PC-9 (cell line): ENCODE measurements around the gene KBTBD13. TPM values are rescaled to one million over a fixed set of nuclear protein-coding genes. Genes with fewer than 3 reads are reported as not detected.

Experiments used
- BruUV-seq: library from RNA; stranded (reverse); fragments of 400-500 nt; replicated peaks from 2 replicates; lab custom pipeline; 2021; lab: Mats Ljungman, UMichigan
- CTCF ChIA-PET: fragments of 300-600 bp; sonication (Branson Sonifier 250); formaldehyde crosslinking; loops from one replicate; lab custom pipeline; 2022; ENCODE audit warnings: antibody characterized with exemption; lab: Charles Lee
- POLR2A ChIA-PET: fragments of 300-600 bp; sonication (Branson Sonifier 250); formaldehyde crosslinking; loops from one replicate; lab custom pipeline; 2022; ENCODE audit warnings: antibody characterized with exemption; ENCODE audit not compliant: unreplicated experiment; lab: Charles Lee
- DNase-seq, 2 experiments: peaks; one replicate each; pipeline versions ENCODE4 v3.0.0 to v3.0.0-alpha.2; 2015 to 2022; ENCODE audit warnings: mixed read lengths in 1 of 2
- H2AFZ ChIP-seq: fragments of 200-600 bp; sonication (generic); 2 replicates; pipeline ENCODE4 v1.8.1; 2017; ENCODE audit warnings: antibody characterized with exemption
- H3F3A ChIP-seq: fragments of 200-600 bp; sonication (generic); 2 replicates; pipeline ENCODE4 v1.8.1; 2017; ENCODE audit warnings: antibody characterized with exemption, mild to moderate bottlenecking, low read depth; ENCODE audit not compliant: insufficient read depth
- H3K27ac ChIP-seq: fragments of 200-600 bp; sonication (generic); 2 replicates; pipeline ENCODE4 v1.6.1; 2016; ENCODE audit warnings: mixed run types
- H3K27me3 ChIP-seq: fragments of 200-600 bp; sonication (generic); 2 replicates; pipeline ENCODE4 v1.6.1; 2016; ENCODE audit warnings: low read depth, mixed run types; ENCODE audit not compliant: insufficient read depth
- H3K36me3 ChIP-seq: fragments of 200-600 bp; sonication (generic); 2 replicates; pipeline ENCODE4 v1.6.1; 2016; ENCODE audit warnings: low read depth, mixed run types
- H3K4me1 ChIP-seq: fragments of 200-600 bp; sonication (generic); replicated peaks from 2 replicates; pipeline ENCODE4 v1.6.1; 2016; ENCODE audit warnings: mixed run types; ENCODE audit not compliant: insufficient read depth
- H3K4me2 ChIP-seq: fragments of 200-600 bp; sonication (generic); 2 replicates; pipeline ENCODE4 v1.6.1; 2017; ENCODE audit warnings: mixed run types
- H3K4me3 ChIP-seq: fragments of 200-600 bp; sonication (generic); 2 replicates; pipeline ENCODE4 v1.6.1; 2016; ENCODE audit warnings: mixed run types
- H3K79me2 ChIP-seq: fragments of 200-600 bp; sonication (generic); 2 replicates; pipeline ENCODE4 v1.6.1; 2017; ENCODE audit warnings: low read depth, mixed run types
- H3K9me2 ChIP-seq: fragments of 200-600 bp; sonication (generic); 2 replicates; pipeline ENCODE4 v1.8.1; 2017; ENCODE audit warnings: mild to moderate bottlenecking; ENCODE audit not compliant: insufficient read depth
- H3K9me3 ChIP-seq: fragments of 200-600 bp; sonication (generic); 2 replicates; pipeline ENCODE4 v1.8.1; 2016; ENCODE audit warnings: low read depth; ENCODE audit not compliant: insufficient read depth
- H4K20me1 ChIP-seq: fragments of 200-600 bp; sonication (generic); 2 replicates; pipeline ENCODE4 v1.8.1; 2017; ENCODE audit not compliant: insufficient read depth
- CTCF ChIP-seq: fragments of 200-600 bp; sonication (generic); conservative IDR thresholded peaks from 2 replicates; pipeline ENCODE4 v1.6.1; 2017; ENCODE audit warnings: mixed run types, antibody characterized with exemption, mild to moderate bottlenecking, moderate library complexity
- EZH2 ChIP-seq: fragments of 200-600 bp; sonication (generic); IDR thresholded peaks from 2 replicates; pipeline ENCODE4 v1.8.0; 2017; ENCODE audit warnings: antibody characterized with exemption, low read depth
- intact Hi-C: fragments of 100-400 bp; cut with micrococcal nuclease; formaldehyde crosslinking; loops from one replicate; pipeline ENCODE4 v1.10.0; 2022; ENCODE audit not compliant: unreplicated experiment
- total RNA-seq: library from RNA; stranded (reverse); gene quantifications from 2 replicates; pipeline ENCODE4 v1.2.3, GENCODE V29; 2021

The KBTBD13 gene
- total RNA-seq, 1 experiment from 2014 or later, result not detected

DNA sequence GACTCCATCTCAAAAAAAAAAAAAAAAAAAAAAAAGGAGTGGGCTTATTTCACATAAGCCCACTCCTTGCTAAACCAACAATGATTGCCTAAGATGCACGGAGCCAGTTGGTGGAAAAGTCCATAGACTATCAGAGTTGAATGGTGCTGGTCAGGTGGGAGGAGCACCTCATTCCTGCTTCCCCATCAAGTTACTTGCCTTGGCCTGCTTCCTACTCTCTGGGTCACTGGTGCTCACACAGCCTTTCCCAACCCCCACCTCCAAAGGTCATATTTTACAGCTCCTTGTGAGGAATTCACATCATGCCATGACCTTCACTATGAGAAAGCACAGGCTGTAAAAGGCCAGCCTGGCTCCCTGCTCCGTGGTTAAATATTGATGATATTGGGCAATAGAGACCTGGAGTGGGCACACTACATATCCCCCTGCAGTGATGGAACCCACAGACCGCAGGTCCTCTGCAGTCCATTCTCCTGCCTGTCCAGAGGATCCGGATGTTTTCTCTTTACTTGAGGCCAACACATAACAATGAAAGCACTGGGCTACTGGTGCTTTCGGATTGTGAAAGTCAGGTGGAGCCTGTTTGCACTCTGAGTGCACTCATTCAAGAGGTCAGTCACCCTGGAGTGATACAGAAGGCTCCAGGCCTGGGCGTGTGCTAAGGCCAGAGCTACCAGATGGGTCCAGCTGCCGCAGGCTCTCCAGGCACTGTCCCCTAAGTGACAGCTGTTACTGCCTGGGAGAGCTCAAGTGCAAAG lies 31.6 kb upstream of the KBTBD13 start, which contains the start of gene SLC51B:
SLC51B (plus strand) TSS at position 664 of the 758 bp plus-strand sequence. CDS start 4,618 bp downstream, outside the sequence.
- H3K4me1 ChIP-seq, result peaks cover 23% of the 10 kb centered on the region
- H3K27me3 ChIP-seq, result no peaks in the 10 kb centered on the region
- CTCF ChIA-PET, result interaction anchor here (0.5 to 0.6 kb wide), 2 partner anchors 288 to 976 kb away, joined by 4 read pairs; no protein-coding TSS in a partner anchor
- no peaks in the 10 kb centered on the region for H3K9me3 ChIP-seq
- no peaks in the 10 kb centered on the region for H3K36me3 ChIP-seq
- TF ChIP-seq CTCF (no peak), EZH2 (no peak)
- no peak within 1 kb of the TSS for H2AFZ ChIP-seq
- intact Hi-C loops, result no loop called here
- POLR2A ChIA-PET, result interaction anchor here (0.5 to 0.7 kb wide), 3 partner anchors 40 to 260 kb away, joined by 3 to 9 read pairs (median 7); partner anchors contain the start of gene RNU5B-1
- no peak within 1 kb of the TSS for H3K4me3 ChIP-seq
- BruUV-seq, result no TSS peak
- H3K4me2 ChIP-seq, result peak within 1 kb of the TSS; percentile 51
- H4K20me1 ChIP-seq, result no peaks in the 10 kb centered on the region
- no peaks in the 10 kb centered on the region for H3K9me2 ChIP-seq
- H3F3A ChIP-seq, result peaks cover 16% of the 10 kb centered on the region
- no peak within 1 kb of the TSS for H3K27ac ChIP-seq
- peak; percentile 49 to 83 for DNase-seq
- H3K79me2 ChIP-seq, result no peaks in the 10 kb centered on the region

GRCh38 chr15:65048241-65048640 lies 28.3 kb upstream of the KBTBD13 start:
- H3K4me2 ChIP-seq, result no peak overlapping the region
- peaks cover 23% of the 10 kb centered on the region for H3K4me1 ChIP-seq
- ChIA-PET CTCF (interaction anchor here (0.6 kb wide), 1 partner anchor 17 kb away, joined by 3 read pairs; no protein-coding TSS in a partner anchor), POLR2A (no interaction called here)
- BruUV-seq, result no TSS peak
- no peaks in the 10 kb centered on the region for H3K9me2 ChIP-seq
- DNase-seq, result no peak
- no peaks in the 10 kb centered on the region for H4K20me1 ChIP-seq
- intact Hi-C loops, result no loop called here
- H3K4me3 ChIP-seq, result no peak overlapping the region
- H3K27me3 ChIP-seq, result no peaks in the 10 kb centered on the region
- TF ChIP-seq CTCF, result no peak
- no peaks in the 10 kb centered on the region for H3K9me3 ChIP-seq
- no peaks in the 10 kb centered on the region for H3K36me3 ChIP-seq
- H3K79me2 ChIP-seq, result no peaks in the 10 kb centered on the region
- no peak overlapping the region for H2AFZ ChIP-seq
- H3K27ac ChIP-seq, result no peak overlapping the region
- peaks cover 16% of the 10 kb centered on the region for H3F3A ChIP-seq

DNA sequence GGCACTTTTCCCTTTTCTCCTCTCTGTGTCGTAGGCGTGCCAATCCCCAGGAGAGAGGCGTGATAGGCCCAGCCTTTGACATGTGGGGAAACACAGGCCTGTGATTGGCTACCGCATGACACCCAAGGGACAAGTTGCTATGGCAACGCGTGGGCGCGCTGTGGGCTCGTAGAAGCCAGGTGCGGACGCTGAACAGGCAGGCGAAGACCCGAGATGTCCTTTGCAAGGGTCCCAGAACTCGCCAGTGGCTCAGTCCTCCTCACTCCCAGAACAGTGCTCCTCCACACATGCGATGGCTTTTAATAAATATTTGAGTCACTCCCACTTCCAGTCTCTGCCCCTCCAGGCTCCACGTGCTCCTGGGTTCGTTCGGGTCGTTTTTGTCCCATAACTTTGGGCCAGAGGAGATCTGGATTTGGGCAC lies 27.1 kb upstream of the KBTBD13 start:
- ChIA-PET POLR2A (no interaction called here), CTCF (interaction anchor here (0.6 kb wide), 2 partner anchors 57 to 220 kb away, joined by 4 to 5 read pairs; no protein-coding TSS in a partner anchor)
- Histone ChIP-seq H3K79me2 (no peaks in the 10 kb centered on the region), H3K27ac (no peak overlapping the region), H3K4me2 (peak overlapping the region; percentile 59), H4K20me1 (no peaks in the 10 kb centered on the region), H2AFZ (no peak overlapping the region), H3F3A (peaks cover 14% of the 10 kb centered on the region), H3K9me3 (no peaks in the 10 kb centered on the region), H3K4me1 (peaks cover 12% of the 10 kb centered on the region), H3K4me3 (peak overlapping the region; percentile 20; the same call in 1 of the 2 replicates), H3K27me3 (no peaks in the 10 kb centered on the region), H3K9me2 (no peaks in the 10 kb centered on the region), H3K36me3 (no peaks in the 10 kb centered on the region)
- BruUV-seq, result no TSS peak
- peak; percentile 58 to 72 for DNase-seq
- intact Hi-C loops, result no loop called here
- no peak for TF ChIP-seq CTCF
